SK-N-SH (cell line): Measurements from ENCODE around the gene HSD11B1.

Source experiments
- POLR2AphosphoS5 ChIP-seq: IDR thresholded peaks from 2 replicates; pipeline ENCODE4 v1.6.1; 2012; ENCODE audit warnings: low read depth, low read length
- TAF1 ChIP-seq: IDR thresholded peaks from 2 replicates; pipeline ENCODE4 v1.6.1; 2012; ENCODE audit warnings: low read depth, mild to moderate bottlenecking, low read length, moderate library complexity, borderline replicate concordance
- TF ChIP-seq, protein P1 (sequence below): fragments of 200-600 bp; sonication (generic); IDR thresholded peaks from 2 replicates; pipeline ENCODE4 v1.6.1; 2017; ENCODE audit warnings: antibody characterized with exemption, mild to moderate bottlenecking, moderate library complexity

GRCh38 chr1:209689477-209689876, 15.2 kb upstream of the HSD11B1 start:
- TF ChIP-seq POLR2AphosphoS5, result no peak
- TF ChIP-seq, protein P1, sequence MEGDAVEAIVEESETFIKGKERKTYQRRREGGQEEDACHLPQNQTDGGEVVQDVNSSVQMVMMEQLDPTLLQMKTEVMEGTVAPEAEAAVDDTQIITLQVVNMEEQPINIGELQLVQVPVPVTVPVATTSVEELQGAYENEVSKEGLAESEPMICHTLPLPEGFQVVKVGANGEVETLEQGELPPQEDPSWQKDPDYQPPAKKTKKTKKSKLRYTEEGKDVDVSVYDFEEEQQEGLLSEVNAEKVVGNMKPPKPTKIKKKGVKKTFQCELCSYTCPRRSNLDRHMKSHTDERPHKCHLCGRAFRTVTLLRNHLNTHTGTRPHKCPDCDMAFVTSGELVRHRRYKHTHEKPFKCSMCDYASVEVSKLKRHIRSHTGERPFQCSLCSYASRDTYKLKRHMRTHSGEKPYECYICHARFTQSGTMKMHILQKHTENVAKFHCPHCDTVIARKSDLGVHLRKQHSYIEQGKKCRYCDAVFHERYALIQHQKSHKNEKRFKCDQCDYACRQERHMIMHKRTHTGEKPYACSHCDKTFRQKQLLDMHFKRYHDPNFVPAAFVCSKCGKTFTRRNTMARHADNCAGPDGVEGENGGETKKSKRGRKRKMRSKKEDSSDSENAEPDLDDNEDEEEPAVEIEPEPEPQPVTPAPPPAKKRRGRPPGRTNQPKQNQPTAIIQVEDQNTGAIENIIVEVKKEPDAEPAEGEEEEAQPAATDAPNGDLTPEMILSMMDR, result no peak
- no peak for TF ChIP-seq TAF1
